H1 (cell line): ENCODE data around the gene SNTG2. TPM values are rescaled to one million over a fixed set of nuclear protein-coding genes. Genes with fewer than 3 reads are reported as not detected.

Experiments
- CTCF ChIA-PET: fragments of 300-600 bp; sonication (Branson Sonifier 250); formaldehyde crosslinking; loops from one replicate; lab custom pipeline; 2021; ENCODE audit not compliant: partially characterized antibody; lab: Charles Lee
- POLR2A ChIA-PET: fragments of 300-600 bp; sonication (Branson Sonifier 250); formaldehyde crosslinking; loops from one replicate; lab custom pipeline; 2021; ENCODE audit warnings: inconsistent platforms; ENCODE audit not compliant: partially characterized antibody; lab: Charles Lee
- DNase-seq, 2 experiments: peaks; one replicate each; pipeline versions ENCODE4 v3.0.0 to v3.0.0-alpha.2; 2010 to 2022; ENCODE audit warnings: low spot score in 2 of 2, low read depth in 1 of 2, mixed read lengths in 1 of 2
- FAIRE-seq: peaks from 2 replicates; lab custom pipeline; 2011; peaks lifted over from hg19 to GRCh38; lab: Jason Lieb, UNC
- H2AFZ ChIP-seq: 2 replicates; pipeline ENCODE4 v1.8.1; 2012; ENCODE audit warnings: low read length, inconsistent platforms
- H2AK5ac ChIP-seq: 2 replicates; pipeline ENCODE4 v1.6.1; 2013; ENCODE audit warnings: low read depth, low read length
- H2BK120ac ChIP-seq: replicated peaks from 2 replicates; pipeline ENCODE3; 2013; ENCODE audit warnings: low read depth, low read length, inconsistent platforms
- H2BK12ac ChIP-seq: 2 replicates; pipeline ENCODE4 v1.6.1; 2013; ENCODE audit warnings: low read depth, low read length
- H2BK15ac ChIP-seq: 2 replicates; pipeline ENCODE4 v1.6.1; 2013; ENCODE audit warnings: low read length
- H2BK20ac ChIP-seq: 2 replicates; pipeline ENCODE4 v1.6.1; 2013; ENCODE audit warnings: low read length
- H2BK5ac ChIP-seq: 2 replicates; pipeline ENCODE4 v1.6.1; 2013; ENCODE audit warnings: low read depth, low read length
- H3K14ac ChIP-seq: 2 replicates; pipeline ENCODE4 v1.6.1; 2013; ENCODE audit warnings: inconsistent platforms; ENCODE audit not compliant: insufficient read length
- H3K18ac ChIP-seq: 2 replicates; pipeline ENCODE4 v1.6.1; 2013; ENCODE audit warnings: low read length; ENCODE audit errors: extremely low read depth
- H3K23ac ChIP-seq: 2 replicates; pipeline ENCODE4 v1.6.1; 2013; ENCODE audit warnings: inconsistent platforms; ENCODE audit not compliant: insufficient read length
- H3K23me2 ChIP-seq: 2 replicates; pipeline ENCODE4 v1.6.1; 2013; ENCODE audit warnings: low read depth, low read length
- H3K27ac ChIP-seq: 2 replicates; pipeline ENCODE4 v1.6.1; 2011; ENCODE audit warnings: low read depth, low read length, inconsistent platforms
- H3K27me3 ChIP-seq, 4 experiments: replicated peaks in 1 of 4; 1 replicate in 1 of 4; 2 replicates in 3 of 4; pipeline versions ENCODE4 v1.6.1 to v1.8.1; 2011 to 2013; ENCODE audit warnings: low read length in 3 of 4, mild to moderate bottlenecking in 3 of 4, inconsistent platforms in 2 of 4, mixed read lengths in 2 of 4, moderate library complexity in 1 of 4; ENCODE audit not compliant: control insufficient read depth in 3 of 4, insufficient read depth in 3 of 4; ENCODE audit errors: extremely low read depth in 1 of 4
- H3K36me3 ChIP-seq, 4 experiments: 2 replicates each; pipeline versions ENCODE4 v1.6.1 to v1.8.1; 2011 to 2013; ENCODE audit warnings: mild to moderate bottlenecking in 4 of 4, low read length in 3 of 4, moderate library complexity in 2 of 4, control low read depth in 1 of 4, inconsistent platforms in 1 of 4; ENCODE audit not compliant: insufficient read depth in 4 of 4, control insufficient read depth in 2 of 4
- H3K4ac ChIP-seq: replicated peaks from 2 replicates; pipeline ENCODE3; 2013; ENCODE audit warnings: low read length, low read depth, mixed read lengths, inconsistent platforms; ENCODE audit not compliant: insufficient read length
- H3K4me1 ChIP-seq, 4 experiments: replicated peaks in 1 of 4; 1 replicate in 1 of 4; 2 replicates in 3 of 4; pipeline versions ENCODE4 v1.6.1 to v1.8.1; 2011 to 2013; ENCODE audit warnings: low read length in 3 of 4, inconsistent platforms in 2 of 4, mixed read lengths in 1 of 4; ENCODE audit not compliant: insufficient read depth in 4 of 4, control insufficient read depth in 3 of 4
- H3K4me2 ChIP-seq, 2 experiments: 2 replicates each; pipeline versions ENCODE4 v1.6.1 to v1.8.1; 2011 to 2013; ENCODE audit warnings: low read depth in 2 of 2, low read length in 2 of 2, control low read depth in 1 of 2, inconsistent platforms in 1 of 2, mild to moderate bottlenecking in 1 of 2; ENCODE audit not compliant: insufficient read depth in 1 of 2
- H3K4me3 ChIP-seq, 4 experiments: fragments of 200-600, 300-600 bp in 1 of 4; sonication (generic), shearing (Covaris generic), sonication (Bioruptor Twin) in 1 of 4; 2 replicates each; pipeline versions ENCODE4 v1.5.1 to v1.8.1; 2011 to 2016; ENCODE audit warnings: low read length in 4 of 4, low read depth in 3 of 4, control low read depth in 2 of 4, inconsistent platforms in 2 of 4, mild to moderate bottlenecking in 2 of 4, mixed read lengths in 1 of 4, moderate library complexity in 1 of 4; ENCODE audit not compliant: insufficient read depth in 2 of 4; ENCODE audit errors: extremely low read depth in 1 of 4
- H3K56ac ChIP-seq: replicated peaks from 2 replicates; pipeline ENCODE3; 2013; ENCODE audit warnings: low read depth, mild to moderate bottlenecking, mixed read lengths, low read length, inconsistent platforms; ENCODE audit not compliant: insufficient read length
- H3K79me1 ChIP-seq: 2 replicates; pipeline ENCODE4 v1.6.1; 2013; ENCODE audit warnings: low read depth, low read length, control low read depth
- H3K79me2 ChIP-seq, 2 experiments: 2 replicates each; pipeline versions ENCODE4 v1.6.1 to v1.8.1; 2012 to 2013; ENCODE audit warnings: low read length in 2 of 2, mild to moderate bottlenecking in 2 of 2, inconsistent platforms in 1 of 2; ENCODE audit not compliant: insufficient read depth in 2 of 2, control insufficient read depth in 1 of 2
- H3K9ac ChIP-seq, 4 experiments: replicated peaks in 1 of 4; 1 replicate in 1 of 4; 2 replicates in 3 of 4; pipeline versions ENCODE4 v1.6.1 to v1.8.1; 2011 to 2013; ENCODE audit warnings: low read depth in 3 of 4, low read length in 3 of 4, control low read depth in 2 of 4, mild to moderate bottlenecking in 2 of 4, moderate library complexity in 2 of 4, inconsistent platforms in 1 of 4; ENCODE audit errors: extremely low read depth in 1 of 4
- H3K9me3 ChIP-seq, 2 experiments: 2 replicates each; pipeline versions ENCODE4 v1.6.1 to v1.8.1; 2012 to 2013; ENCODE audit warnings: mild to moderate bottlenecking in 2 of 2, moderate library complexity in 2 of 2, control low read depth in 1 of 2, inconsistent platforms in 1 of 2, low read depth in 1 of 2, low read length in 1 of 2, mixed read lengths in 1 of 2; ENCODE audit not compliant: insufficient read depth in 2 of 2
- H4K20me1 ChIP-seq, 2 experiments: replicated peaks in 1 of 2; 2 replicates each; pipeline versions ENCODE3 to v1.8.1; 2011 to 2013; ENCODE audit warnings: inconsistent platforms in 2 of 2, low read length in 2 of 2, mild to moderate bottlenecking in 1 of 2; ENCODE audit not compliant: insufficient read depth in 2 of 2, control insufficient read depth in 1 of 2
- H4K5ac ChIP-seq: 2 replicates; pipeline ENCODE4 v1.6.1; 2013; ENCODE audit warnings: low read length, low read depth, mixed read lengths, inconsistent platforms; ENCODE audit not compliant: insufficient read length
- H4K8ac ChIP-seq: 2 replicates; pipeline ENCODE4 v1.8.0; 2013; ENCODE audit warnings: mild to moderate bottlenecking, moderate library complexity, low read length, inconsistent platforms; ENCODE audit not compliant: insufficient read depth; ENCODE audit errors: extremely low read depth
- H4K91ac ChIP-seq: replicated peaks from 2 replicates; pipeline ENCODE3; 2013; ENCODE audit warnings: low read length, mixed read lengths, inconsistent platforms; ENCODE audit not compliant: insufficient read length
- CBX5 ChIP-seq: fragments of 300-800, 300-1000 bp; sonication (generic); IDR thresholded peaks from 2 replicates; pipeline ENCODE4 v1.7.1; 2016; ENCODE audit warnings: antibody characterized with exemption, low read length, low read depth
- RBBP5 ChIP-seq: IDR thresholded peaks from 2 replicates; pipeline ENCODE4 v1.7.1; 2012; ENCODE audit warnings: low read depth, mild to moderate bottlenecking, inconsistent platforms, low read length, moderate library complexity, borderline replicate concordance
- SIN3A ChIP-seq, 2 experiments: IDR thresholded peaks in 1 of 2; conservative IDR thresholded peaks in 1 of 2; 2 replicates each; pipeline ENCODE4 v1.6.1; 2011 to 2012; ENCODE audit warnings: low read length in 2 of 2, improper control_type of control experiment in 1 of 2, low read depth in 1 of 2, mild to moderate bottlenecking in 1 of 2
- YY1 ChIP-seq: IDR thresholded peaks from 2 replicates; pipeline ENCODE4 v1.6.1; 2011; ENCODE audit warnings: low read depth, mild to moderate bottlenecking, low read length
- WGBS, 2 experiments: shearing (Covaris generic) in 1 of 2; methylation state at CpG; one replicate each; pipeline versions ENCODE4 v1.1.6 to v1.1.7; 2013 to 2015; ENCODE audit warnings: low lambda C conversion rate in 2 of 2, mixed read lengths in 2 of 2, inconsistent platforms in 1 of 2, low coverage in 1 of 2, missing lambda C conversion rate in 1 of 2; ENCODE audit not compliant: insufficient replicate concordance in 2 of 2, insufficient coverage in 1 of 2, insufficient read length in 1 of 2; ENCODE audit errors: extremely low coverage in 1 of 2, missing lambda C conversion rate in 1 of 2; 5-methylcytosine and 5-hydroxymethylcytosine counted together
- polyA plus RNA-seq, 7 experiments: library from polyadenylated mRNA; depleted of rRNA in 3 of 7; stranded (reverse) in 5 of 7; unstranded in 2 of 7; fragments of >200 nt in 5 of 7; fragments of 200-250 nt in 2 of 7; gene quantifications; 1 replicate in 5 of 7; 2 replicates in 1 of 7; 4 replicates in 1 of 7; pipeline versions ENCODE4 v1.2.1 to v1.2.3, GENCODE V29; 2011 to 2013; ENCODE audit warnings: missing spikeins in 2 of 7, mixed read lengths in 2 of 7
- total RNA-seq: library from RNA; stranded (reverse); fragmentation: NEBNext Ultra II Directional; extraction: Animal tissue kit (Norgen Biotek cat#: 25700); gene quantifications from 2 replicates; pipeline ENCODE4 v1.2.1, GENCODE V29; 2021

SNTG2 gene
- total and polyA plus RNA-seq, 2 of the 8 experiments (the other 6 are each of a cell fraction or from before 2014, with no cell fraction given) = 6.6 to 18.1 TPM

DNA sequence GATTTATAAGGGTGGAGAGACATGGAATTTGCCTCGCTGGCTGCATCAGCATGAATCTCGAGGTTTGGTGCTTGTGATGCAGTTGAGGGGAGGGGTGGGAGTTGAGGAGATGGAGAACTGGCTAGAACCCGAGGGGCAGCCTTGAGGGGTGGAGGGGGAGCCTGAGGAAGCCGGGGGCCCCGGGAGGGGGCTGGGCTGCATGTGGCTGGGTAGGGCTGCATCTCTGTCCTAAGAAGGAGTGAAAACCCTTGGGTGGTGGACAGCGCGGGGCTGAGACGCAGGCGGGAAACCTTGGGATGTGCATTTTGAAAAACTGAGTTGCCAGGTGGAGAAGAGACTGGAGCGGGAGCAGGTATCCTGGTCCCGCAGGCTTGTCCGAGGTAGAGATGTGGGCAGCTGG lies 64.2 kb downstream of the SNTG2 start:
- Histone ChIP-seq H3K4me1 (peaks cover 0 to 5% (median 2%) of the 10 kb centered on the region in 4 experiments; a peak in 3 of 7 replicates), H2AK5ac (no peak overlapping the region), H3K18ac (no peak overlapping the region), H3K79me2 (peaks cover 5 to 50% of the 10 kb centered on the region in 2 experiments; a peak in 3 of 4 replicates), H2BK20ac (no peak overlapping the region), H4K20me1 (peaks cover 16 to 20% of the 10 kb centered on the region in 2 experiments), H4K8ac (no peak overlapping the region), H4K91ac (no peak overlapping the region), H3K27me3 (no peaks in the 10 kb centered on the region), H3K27ac (no peak overlapping the region), H2BK120ac (no peak overlapping the region), H3K4ac (no peak overlapping the region), H3K23me2 (no peaks in the 10 kb centered on the region; the same call in 1 of the 2 replicates), H4K5ac (no peak overlapping the region), H3K79me1 (peaks cover 3% of the 10 kb centered on the region; the same call in 1 of the 2 replicates), H3K14ac (no peak overlapping the region), H3K36me3 (no peaks in the 10 kb centered on the region; a peak in 1 of 8 replicates), H3K9me3 (no peaks in the 10 kb centered on the region), H3K9ac (no peak overlapping the region), H3K4me3 (no peak overlapping the region), H2BK12ac (no peak overlapping the region), H3K56ac (no peak overlapping the region), H3K4me2 (no peak overlapping the region), H2BK15ac (no peak overlapping the region), H3K23ac (no peak overlapping the region), H2AFZ (no peak overlapping the region), H2BK5ac (no peak overlapping the region)
- ChIA-PET CTCF (no interaction called here), POLR2A (no interaction called here)
- DNase-seq (no peak), FAIRE-seq (no peak)
- WGBS, 2 experiments = 79% methylated on average over 10 of the region's 12 CpGs; no CpG with 5 or more reads in 1 of the 2 experiments
- TF ChIP-seq RBBP5 = no peak
- no peak for TF ChIP-seq SIN3A (conservative IDR thresholded peaks at IDR 0.05 in 1 of 2, IDR thresholded peaks at IDR 0.05 in 1 of 2; ENCODE audit: low read depth in 1 of 2, low read length in 2 of 2)
- no peak for TF ChIP-seq CBX5
- no peak for TF ChIP-seq YY1
